Measurements from ENCODE around the gene TOB1. TPM values are rescaled to one million over a fixed set of nuclear protein-coding genes. Genes with fewer than 3 reads are reported as not detected.

The TOB1 gene
- total RNA-seq, 1 experiment from 2014 or later = 86.0 TPM

- intact Hi-C loops (cut with micrococcal nuclease) = no loop called here
- TF ChIP-seq ATF3 (IDR thresholded peaks at IDR 0.05) = no peak
- no peak for TF ChIP-seq YY1 (IDR thresholded peaks at IDR 0.05; ENCODE audit: extremely low read depth, insufficient replicate concordance, low read depth, low read length)
- no peak for TF ChIP-seq SRF (IDR thresholded peaks at IDR 0.05; ENCODE audit: low read depth)
- TF ChIP-seq CBX3 (IDR thresholded peaks at IDR 0.05; ENCODE audit: low read depth) = no peak
- peak in 2 of 3 experiments; percentile 3 to 19; a peak in 2 of 6 replicates for TF ChIP-seq CTCF (IDR thresholded peaks at IDR 0.05 in 2 of 3, conservative IDR thresholded peaks at IDR 0.05 in 1 of 3; ENCODE audit: borderline replicate concordance in 1 of 3, insufficient read depth in 1 of 3, low read depth in 2 of 3, low read length in 2 of 3)
- TF ChIP-seq SIN3A (IDR thresholded peaks at IDR 0.05; ENCODE audit: low read depth) = no peak
- no peak for TF ChIP-seq JUND (IDR thresholded peaks at IDR 0.05)
- no peak for TF ChIP-seq CEBPB (IDR thresholded peaks at IDR 0.05; ENCODE audit: low read depth)
- Histone ChIP-seq H3K79me2 (ENCODE audit: insufficient read depth, low read length) (no peaks in the 10 kb centered on the region), H3K9me3 (ENCODE audit: control insufficient read depth in 1 of 2, insufficient read depth in 1 of 2, low read depth in 1 of 2, low read length in 2 of 2) (no peaks in the 10 kb centered on the region), H3K4me3 (replicated peaks in 1 of 2; ENCODE audit: low read depth in 1 of 2, low read length in 2 of 2) (no peak overlapping the region), H3K9ac (ENCODE audit: low read length) (no peak overlapping the region), H3K4me1 (ENCODE audit: control insufficient read depth in 1 of 2, insufficient read depth in 2 of 2, low read length in 2 of 2) (peaks cover 11 to 18% of the 10 kb centered on the region in 2 experiments; a peak in 2 of 4 replicates), H3K9me2 (ENCODE audit: insufficient read depth) (no peaks in the 10 kb centered on the region), H3K27me3 (ENCODE audit: insufficient read depth, low read length) (no peaks in the 10 kb centered on the region), H3K36me3 (ENCODE audit: control insufficient read depth in 1 of 2, insufficient read depth in 2 of 2, low read length in 2 of 2) (no peaks in the 10 kb centered on the region), H2AFZ (ENCODE audit: low read depth, low read length, poor library complexity, severe bottlenecking) (no peak overlapping the region), H3K27ac (ENCODE audit: low read depth, low read length) (no peak overlapping the region), H4K20me1 (ENCODE audit: insufficient read depth) (no peaks in the 10 kb centered on the region), H3K4me2 (ENCODE audit: low read length) (no peak overlapping the region)
- ChIA-PET CTCF (no interaction called here), RAD21 (ENCODE audit: low non-redundant PET in 1 of 2, low total read pairs in 2 of 2, uncharacterized antibody in 2 of 2, unreplicated experiment in 2 of 2) (no interaction called here), POLR2A (interaction anchor here (0.5 to 1.8 kb wide), 3 partner anchors 18 to 45 kb away, joined by 4 to 7 read pairs (median 6); partner anchors contain the start of gene TOB1)
- ATAC-seq (peak; percentile 9; the same call in 1 of the 2 replicates), DNase-seq (ENCODE audit: low read depth, low spot score) (no peak)
- BruUV-seq (replicated peaks) = no TSS peak
Observed at GRCh38 chr17:50911890-50912289, 45.7 kb upstream of the TOB1 start.

GRCh38 chr17:50911450-50911849 is 45.3 kb upstream of the TOB1 start:
- H3K79me2 ChIP-seq (ENCODE audit: insufficient read depth, low read length) = no peaks in the 10 kb centered on the region
- POLR2A ChIA-PET = interaction anchor here (0.5 to 1.8 kb wide), 3 partner anchors 17 to 45 kb away, joined by 4 to 7 read pairs (median 6); partner anchors contain the start of gene TOB1
- no peaks in the 10 kb centered on the region for H3K36me3 ChIP-seq (ENCODE audit: control insufficient read depth in 1 of 2, insufficient read depth in 2 of 2, low read length in 2 of 2)
- CTCF ChIA-PET = no interaction called here
- H3K4me3 ChIP-seq (replicated peaks in 1 of 2; ENCODE audit: low read depth in 1 of 2, low read length in 2 of 2) = no peak overlapping the region
- DNase-seq (ENCODE audit: low read depth, low spot score) = no peak
- no peak overlapping the region for H3K4me2 ChIP-seq (ENCODE audit: low read length)
- peaks cover 11 to 18% of the 10 kb centered on the region in 2 experiments; a peak in 2 of 4 replicates for H3K4me1 ChIP-seq (ENCODE audit: control insufficient read depth in 1 of 2, insufficient read depth in 2 of 2, low read length in 2 of 2)
- no peak for ATAC-seq
- no TSS peak for BruUV-seq (replicated peaks)
- RAD21 ChIA-PET (ENCODE audit: low non-redundant PET in 1 of 2, low total read pairs in 2 of 2, uncharacterized antibody in 2 of 2, unreplicated experiment in 2 of 2) = no interaction called here
- intact Hi-C loops (cut with micrococcal nuclease) = no loop called here
- H3K9me2 ChIP-seq (ENCODE audit: insufficient read depth) = no peaks in the 10 kb centered on the region
- H4K20me1 ChIP-seq (ENCODE audit: insufficient read depth) = no peaks in the 10 kb centered on the region
- H3K9ac ChIP-seq (ENCODE audit: low read length) = no peak overlapping the region
- TF ChIP-seq SIN3A (IDR thresholded peaks at IDR 0.05; ENCODE audit: low read depth) (no peak), CTCF (IDR thresholded peaks at IDR 0.05 in 2 of 3, conservative IDR thresholded peaks at IDR 0.05 in 1 of 3; ENCODE audit: borderline replicate concordance in 1 of 3, insufficient read depth in 1 of 3, low read depth in 2 of 3, low read length in 2 of 3) (no peak), TCF7L2 (IDR thresholded peaks at IDR 0.05; ENCODE audit: borderline replicate concordance, extremely low read depth, insufficient read depth, insufficient read length) (no peak), ATF3 (IDR thresholded peaks at IDR 0.05) (no peak), CBX3 (IDR thresholded peaks at IDR 0.05; ENCODE audit: low read depth) (no peak), ZFX (IDR thresholded peaks at IDR 0.05) (no peak), ELF1 (IDR thresholded peaks at IDR 0.05; ENCODE audit: borderline replicate concordance, low read depth) (no peak), FOSL1 (IDR thresholded peaks at IDR 0.05; ENCODE audit: low read depth) (no peak), POLR2AphosphoS5 (IDR thresholded peaks at IDR 0.05; ENCODE audit: low read depth, low read length) (no peak), SP1 (IDR thresholded peaks at IDR 0.05; ENCODE audit: low read depth) (no peak), YY1 (IDR thresholded peaks at IDR 0.05; ENCODE audit: extremely low read depth, insufficient replicate concordance, low read depth, low read length) (no peak), MAX (IDR thresholded peaks at IDR 0.05) (no peak)
- H3K27ac ChIP-seq (ENCODE audit: low read depth, low read length) = no peak overlapping the region
- no peaks in the 10 kb centered on the region for H3K9me3 ChIP-seq (ENCODE audit: control insufficient read depth in 1 of 2, insufficient read depth in 1 of 2, low read depth in 1 of 2, low read length in 2 of 2)
- no peak overlapping the region for H2AFZ ChIP-seq (ENCODE audit: low read depth, low read length, poor library complexity, severe bottlenecking)
- no peaks in the 10 kb centered on the region for H3K27me3 ChIP-seq (ENCODE audit: insufficient read depth, low read length)
